Measurements from ENCODE around the gene ACSF3. TPM values are rescaled to one million over a fixed set of nuclear protein-coding genes. Genes with fewer than 3 reads are reported as not detected.

Gene ACSF3
- total RNA-seq, 2 donors from 2014 or later = 14.9 to 16.2 TPM

DNA sequence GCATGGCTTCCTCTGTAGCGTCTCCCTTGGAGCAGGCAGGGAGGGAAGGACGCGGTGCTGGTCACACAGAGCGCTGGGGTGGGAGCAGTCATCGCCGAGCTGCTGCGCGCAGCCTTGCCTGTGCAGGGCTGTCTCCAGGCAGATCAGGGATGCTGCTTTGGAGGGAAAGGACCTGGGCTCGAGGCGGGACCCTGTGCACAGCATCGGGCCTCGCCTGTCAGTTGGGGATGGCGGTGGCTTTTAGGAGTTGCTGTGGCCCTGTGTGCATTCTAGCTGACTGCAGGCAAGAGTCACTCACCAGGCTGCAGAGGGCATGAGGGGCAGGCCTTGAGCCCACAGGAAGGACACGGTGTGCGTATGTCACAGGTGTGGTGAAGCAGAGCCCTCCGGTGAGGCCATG, 10.1 kb downstream of the ACSF3 start:
- DNase-seq = peak; percentile 6
- intact Hi-C loops (cut with DNase I) = no loop called here
- ATAC-seq = no peak

DNA sequence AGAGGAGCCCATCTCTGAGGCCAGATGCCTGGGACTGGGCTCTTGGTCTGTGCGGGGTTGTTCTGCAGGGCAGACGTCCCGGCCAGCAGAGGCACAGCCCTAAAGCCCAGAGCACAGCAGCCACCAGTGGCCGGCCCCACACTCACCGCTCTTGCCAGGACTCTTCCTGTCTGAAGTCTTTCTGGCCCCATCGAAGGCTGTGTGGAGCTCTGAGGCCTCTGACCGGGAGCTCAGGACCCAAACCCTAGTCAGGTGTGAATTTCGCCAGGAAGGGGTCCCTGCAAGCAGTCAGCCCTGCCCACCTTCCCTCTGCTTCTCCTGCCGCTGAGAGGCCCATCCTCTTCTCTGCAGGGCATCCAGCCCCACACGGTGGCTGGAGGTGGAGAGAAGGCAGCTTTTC, 10.7 kb downstream of the ACSF3 start:
- ATAC-seq (no peak), DNase-seq (no peak)
- intact Hi-C loops (cut with DNase I) = no loop called here

DNA sequence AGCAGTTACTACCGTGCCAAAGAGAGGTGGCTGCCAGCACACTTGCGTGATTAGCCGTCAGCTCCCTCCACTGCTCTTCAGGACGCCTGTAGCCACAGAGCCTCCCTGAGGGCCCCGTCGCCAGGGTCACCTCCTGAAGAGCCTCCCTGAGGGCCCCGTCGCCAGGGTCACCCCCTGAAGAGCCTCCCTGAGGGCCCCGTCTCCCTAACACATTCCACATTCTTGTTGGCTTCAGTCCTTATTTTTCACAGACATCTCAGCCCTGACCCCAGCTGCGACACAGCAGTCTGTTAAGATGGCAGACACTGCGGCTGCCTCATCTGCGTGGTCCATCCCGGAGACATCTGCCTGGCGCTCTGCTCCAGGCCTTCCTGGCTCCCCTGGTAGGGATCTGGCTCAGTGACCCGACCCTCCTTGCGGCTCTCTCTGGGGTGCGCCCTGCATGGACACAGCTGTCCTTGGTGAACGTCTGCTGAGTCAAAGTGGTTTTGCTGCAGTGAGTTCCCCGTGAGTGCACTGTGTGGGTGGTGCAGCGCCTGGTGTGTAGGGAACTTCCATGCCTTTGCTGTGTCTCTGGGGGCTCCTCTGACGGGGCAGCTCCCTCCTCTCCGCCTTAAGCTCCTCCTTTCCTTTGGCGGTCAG, 11.4 kb downstream of the ACSF3 start:
- intact Hi-C loops (cut with DNase I) = no loop called here
- ATAC-seq = peak; percentile 14 to 57
- no peak for DNase-seq

- ATAC-seq (no peak), DNase-seq (no peak)
Observed at GRCh38 chr16:89105599-89106151, 12.0 kb downstream of the ACSF3 start.

GRCh38 chr16:89106533-89107202, 13.0 kb downstream of the ACSF3 start:
- no peak for DNase-seq
- intact Hi-C loops (cut with DNase I) = no loop called here
- no peak for ATAC-seq

More at GRCh38 chr16:89105599-89106151, 12.0 kb downstream of the ACSF3 start:
- intact Hi-C loops (cut with DNase I) = no loop called here

GRCh38 chr16:89107203-89107582, 13.5 kb downstream of the ACSF3 start:
- no peak for ATAC-seq
- intact Hi-C loops (cut with DNase I) = no loop called here
- DNase-seq = no peak

- intact Hi-C loops (cut with DNase I) = no loop called here
- no peak for ATAC-seq
- no peak for DNase-seq
Observed at GRCh38 chr16:89108416-89108815, 14.8 kb downstream of the ACSF3 start.

- DNase-seq (no peak), ATAC-seq (no peak)
- intact Hi-C loops (cut with DNase I) = no loop called here
Observed at GRCh38 chr16:89110641-89111040, 17.0 kb downstream of the ACSF3 start.

- no peak for DNase-seq
- intact Hi-C loops (cut with DNase I) = no loop called here
- no peak for ATAC-seq
Observed at GRCh38 chr16:89111263-89111662, 17.6 kb downstream of the ACSF3 start.

GRCh38 chr16:89112377-89113151, 18.9 kb downstream of the ACSF3 start:
- DNase-seq = no peak
- ATAC-seq = no peak
- intact Hi-C loops (cut with DNase I) = no loop called here

DNA sequence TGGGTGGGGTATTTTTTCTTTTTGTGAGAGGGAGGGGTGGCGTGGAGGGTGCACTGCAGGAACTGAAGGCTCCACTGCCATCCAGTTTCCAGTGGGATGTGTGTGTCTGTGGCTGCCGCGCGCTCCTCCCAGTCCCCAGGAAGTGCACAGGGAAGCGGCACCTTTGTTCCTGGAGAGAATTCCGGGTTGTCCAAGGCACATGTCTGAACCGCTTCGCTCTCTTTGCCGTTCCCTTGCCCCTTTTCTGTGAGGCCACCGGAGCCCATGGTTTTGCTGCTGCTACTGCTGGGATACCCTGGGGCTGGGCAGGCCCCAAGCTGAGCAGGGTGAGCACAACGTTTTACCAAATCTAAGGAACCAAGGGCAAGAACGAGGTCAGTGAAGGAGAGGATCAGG, 19.5 kb downstream of the ACSF3 start:
- DNase-seq = no peak
- intact Hi-C loops (cut with DNase I) = no loop called here
- no peak for ATAC-seq

GRCh38 chr16:89113661-89114060, 20.0 kb downstream of the ACSF3 start:
- intact Hi-C loops (cut with DNase I) = no loop called here
- ATAC-seq (no peak), DNase-seq (no peak)

- ATAC-seq = no peak
- intact Hi-C loops (cut with DNase I) = no loop called here
- no peak for DNase-seq
Observed at GRCh38 chr16:89114159-89114981, 20.7 kb downstream of the ACSF3 start.

DNA sequence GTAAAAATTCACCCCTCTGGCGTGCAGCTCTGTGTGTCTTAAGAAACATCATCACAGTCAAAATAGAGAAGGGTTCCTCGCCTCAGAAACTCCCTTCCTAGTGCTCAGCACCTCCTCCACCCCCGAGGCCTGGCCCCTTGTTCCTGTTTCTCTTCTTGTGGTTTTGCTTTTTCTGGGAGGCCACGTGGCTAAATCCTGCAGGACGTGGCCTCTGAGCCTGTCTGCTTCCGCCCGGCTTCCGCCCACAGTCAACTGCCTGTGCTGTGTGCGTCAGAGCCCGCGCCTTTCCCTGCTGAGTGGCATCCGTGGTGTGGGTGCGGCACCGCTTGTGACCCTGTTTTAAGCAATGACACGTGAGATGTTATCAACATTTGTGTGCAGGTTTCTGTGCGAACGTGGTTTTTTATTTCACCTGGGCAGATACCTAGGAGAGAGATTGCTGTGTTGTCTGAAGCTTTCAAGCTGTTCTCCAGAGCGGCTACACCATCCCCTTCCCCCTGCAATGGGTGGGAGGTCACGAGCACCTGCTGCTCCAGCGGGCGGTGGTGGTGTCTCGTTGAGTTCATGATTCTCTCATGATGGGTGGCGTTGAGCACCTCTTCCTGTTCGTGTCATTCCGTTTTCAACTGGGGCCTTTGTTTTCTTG, 21.7 kb downstream of the ACSF3 start:
- DNase-seq (peak; percentile 80), ATAC-seq (peak; percentile 79 to 87)
- intact Hi-C loops (cut with DNase I) = no loop called here

DNA sequence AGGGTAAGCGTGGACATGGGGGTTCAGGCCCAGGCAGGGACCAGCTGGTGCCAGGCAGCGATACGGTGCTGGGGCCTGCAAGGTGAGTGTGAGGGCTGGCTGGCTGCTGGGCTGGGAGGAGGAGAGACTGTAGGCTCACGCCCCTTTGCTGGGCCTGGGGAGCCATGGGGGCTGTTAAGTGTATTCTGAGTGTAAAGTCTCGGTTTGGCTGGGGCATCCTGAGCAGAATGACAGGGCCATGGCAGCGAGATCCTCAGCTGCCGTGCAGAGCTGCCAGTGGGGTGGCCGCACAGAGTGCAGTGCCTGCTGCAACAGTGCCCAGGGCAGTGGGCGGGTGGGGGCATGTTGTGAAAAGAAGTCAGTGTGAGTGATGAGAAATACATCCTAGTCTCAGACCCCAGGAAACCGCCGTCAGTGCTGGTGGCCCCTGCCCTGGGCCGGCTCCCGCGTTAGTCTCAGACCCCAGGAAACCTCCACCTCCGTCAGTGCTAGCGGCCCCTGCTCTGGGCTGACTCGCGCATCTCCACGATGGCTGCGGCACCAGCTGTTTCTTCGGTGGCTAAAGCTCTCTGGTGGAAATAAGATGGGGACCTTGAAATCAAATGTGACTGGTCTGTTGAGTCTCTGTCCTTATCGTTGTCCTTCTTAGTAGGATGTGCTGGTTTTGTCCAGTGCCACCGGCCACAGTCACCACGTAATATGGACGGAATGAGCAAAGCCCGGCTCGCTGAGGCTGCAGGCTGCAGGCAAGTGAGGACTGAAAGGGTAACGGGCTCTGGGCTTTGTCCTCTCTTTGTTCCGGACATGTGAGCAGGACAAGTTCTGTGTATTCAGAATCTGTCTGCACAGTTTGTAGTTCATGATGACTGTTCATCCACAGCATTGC, 22.9 kb downstream of the ACSF3 start:
- DNase-seq (peak; percentile 18), ATAC-seq (no peak)
- intact Hi-C loops (cut with DNase I) = no loop called here

DNA sequence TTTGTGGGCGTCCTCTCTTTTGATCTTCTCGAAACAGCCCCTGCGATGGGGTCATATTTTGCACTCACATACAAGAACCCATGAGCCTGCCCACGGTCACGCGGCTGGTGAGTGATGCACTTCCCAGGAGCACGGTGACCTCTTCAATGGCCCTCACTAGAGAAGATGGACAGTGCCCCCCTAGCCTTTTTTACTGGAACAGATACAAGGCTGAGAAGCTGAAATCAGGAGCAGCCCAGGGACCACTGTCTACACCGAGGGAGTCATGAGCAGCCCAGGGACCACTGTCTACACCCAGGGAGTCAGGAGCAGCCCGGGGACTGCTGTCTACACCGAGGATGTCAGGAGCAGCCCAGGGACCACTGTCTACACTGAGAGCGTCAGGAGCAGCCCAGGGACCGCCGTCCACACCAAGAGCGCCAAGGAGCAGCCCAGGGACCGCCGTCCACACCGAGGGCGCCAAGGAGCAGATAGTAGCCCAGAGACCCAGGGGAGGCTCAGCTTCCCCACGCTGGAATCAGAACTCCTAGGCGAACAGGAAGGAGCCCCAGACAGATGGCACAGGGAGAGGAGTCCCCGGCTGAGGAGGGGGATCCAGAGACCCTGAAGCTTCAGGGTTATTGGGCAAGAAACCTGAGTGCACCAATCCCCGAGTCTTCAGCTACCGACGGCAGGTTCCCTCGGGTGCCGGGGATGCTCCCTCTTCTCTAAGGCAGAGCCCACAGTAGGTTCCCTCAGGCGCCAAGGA, 23.7 kb downstream of the ACSF3 start:
- DNase-seq = peak; percentile 15
- no peak for ATAC-seq
- intact Hi-C loops (cut with DNase I) = no loop called here

DNA sequence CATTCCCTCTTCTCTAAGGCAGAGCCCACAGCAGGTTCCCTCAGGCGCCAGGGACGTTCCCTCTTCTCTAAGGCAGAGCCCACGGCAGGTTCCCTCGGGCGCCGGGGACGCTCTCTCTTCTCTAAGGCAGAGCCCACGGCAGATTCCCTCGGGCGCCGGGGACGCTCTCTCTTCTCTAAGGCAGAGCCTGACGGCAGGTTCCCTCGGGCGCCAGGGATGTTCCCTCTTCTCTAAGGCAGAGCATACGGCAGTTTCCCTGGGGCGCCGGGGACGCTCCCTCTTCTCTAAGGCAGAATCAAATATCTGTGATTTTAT, 24.3 kb downstream of the ACSF3 start:
- ATAC-seq (no peak), DNase-seq (no peak)

More for the DNA sequence above, 24.3 kb downstream of the ACSF3 start:
- intact Hi-C loops (cut with DNase I) = no loop called here
